GM12878 (cell line): Measurements from ENCODE around the gene CDC14B. TPM values are rescaled to one million over a fixed set of nuclear protein-coding genes. Genes with fewer than 3 reads are reported as not detected.

Experiments
- ATAC-seq: fragments of 200-7000 bp; cut with Tn5 transposase; 3 replicates; pipeline ENCODE4 v1.9.1; 2020; ENCODE audit warnings: mild to moderate bottlenecking, moderate library complexity
- BruUV-seq: library from RNA; stranded (reverse); fragments of 400-500 nt; replicated peaks from 2 replicates; lab custom pipeline; 2021; lab: Mats Ljungman, UMichigan
- CTCF ChIA-PET: fragments of 300-600 bp; sonication (Branson Sonifier 250); formaldehyde crosslinking; extraction: SDS; loops from one replicate; lab custom pipeline; 2021; ENCODE audit warnings: inconsistent platforms; lab: Yijun Ruan, JAX
- POLR2A ChIA-PET: fragments of 350-600 bp; formaldehyde crosslinking; extraction: SDS; loops from one replicate; lab custom pipeline; 2021; ENCODE audit warnings: inconsistent platforms; lab: Charles Lee
- RAD21 ChIA-PET: fragments of 300-600 bp; sonication (Branson Sonifier 250); formaldehyde crosslinking; loops from one replicate; lab custom pipeline; 2023; ENCODE audit warnings: antibody characterized with exemption; ENCODE audit not compliant: unreplicated experiment; lab: Charles Lee
- SMC1A ChIA-PET: fragments of 300-600 bp; sonication (Branson Sonifier 250); formaldehyde crosslinking; loops from one replicate; lab custom pipeline; 2023; ENCODE audit not compliant: unreplicated experiment, uncharacterized antibody; lab: Charles Lee
- DNase-seq: peaks from one replicate; pipeline ENCODE4 v3.0.0-alpha.2; 2011; ENCODE audit warnings: low read depth, low spot score
- FAIRE-seq: peaks from 3 replicates; lab custom pipeline; 2011; peaks lifted over from hg19 to GRCh38; lab: Jason Lieb, UNC
- H2AFZ ChIP-seq: 2 replicates; pipeline ENCODE4 v1.6.0; 2011; ENCODE audit warnings: low read depth, low read length, control low read depth; ENCODE audit not compliant: control insufficient read depth
- H3K27ac ChIP-seq: 2 replicates; pipeline ENCODE4 v1.5.1; 2011; ENCODE audit warnings: control low read depth; ENCODE audit not compliant: control insufficient read depth, insufficient read depth
- H3K27me3 ChIP-seq, 2 experiments: replicated peaks in 1 of 2; 2 replicates each; pipeline versions ENCODE4 v1.6.0 to v1.6.1; 2011; ENCODE audit warnings: low read length in 1 of 2; ENCODE audit not compliant: control insufficient read depth in 2 of 2, insufficient read depth in 2 of 2
- H3K36me3 ChIP-seq, 2 experiments: 2 replicates each; pipeline ENCODE4 v1.5.1; 2011; ENCODE audit warnings: low read length in 1 of 2; ENCODE audit not compliant: control insufficient read depth in 2 of 2, insufficient read depth in 2 of 2
- H3K4me1 ChIP-seq: 2 replicates; pipeline ENCODE4 v1.6.1; 2011; ENCODE audit warnings: mild to moderate bottlenecking, low read length, moderate library complexity, mixed read lengths; ENCODE audit not compliant: control insufficient read depth, insufficient read depth
- H3K4me2 ChIP-seq: 2 replicates; pipeline ENCODE4 v1.6.0; 2011; ENCODE audit warnings: control low read depth; ENCODE audit not compliant: control insufficient read depth, insufficient read depth
- H3K4me3 ChIP-seq: fragments of 200-600 bp; sonication (generic); 2 replicates; pipeline ENCODE4 v1.5.1; 2016
- H3K79me2 ChIP-seq: 2 replicates; pipeline ENCODE4 v1.6.0; 2011; ENCODE audit warnings: low read length; ENCODE audit not compliant: control insufficient read depth, insufficient read depth
- H3K9ac ChIP-seq: 2 replicates; pipeline ENCODE4 v1.8.0; 2011; ENCODE audit warnings: low read length, control low read depth, mixed read lengths; ENCODE audit not compliant: control insufficient read depth, insufficient read depth
- H3K9me3 ChIP-seq: replicated peaks from 3 replicates; pipeline ENCODE4 v1.5.1; 2011; ENCODE audit warnings: mild to moderate bottlenecking, low read length; ENCODE audit not compliant: control insufficient read depth, insufficient read depth
- H4K20me1 ChIP-seq: 2 replicates; pipeline ENCODE4 v1.6.0; 2011; ENCODE audit not compliant: control insufficient read depth, insufficient read depth
- ASH2L ChIP-seq: fragments of 300-600, 200-600 bp; sonication (generic); IDR thresholded peaks from 2 replicates; pipeline ENCODE4 v1.6.1; 2017; ENCODE audit warnings: low read depth, mild to moderate bottlenecking, borderline replicate concordance
- DPF2 ChIP-seq: fragments of 450-650 bp; IDR thresholded peaks from 2 replicates; pipeline ENCODE4 v1.6.1; 2017; ENCODE audit warnings: mild to moderate bottlenecking
- EP300 ChIP-seq, 2 experiments: fragments of 150-350 bp in 1 of 2; IDR thresholded peaks; 2 replicates each; pipeline ENCODE4 v1.6.1; 2011 to 2012; ENCODE audit warnings: low read depth in 2 of 2, low read length in 2 of 2, borderline replicate concordance in 1 of 2, improper control_type of control experiment in 1 of 2, inconsistent platforms in 1 of 2; ENCODE audit not compliant: control insufficient read depth in 1 of 2
- ESRRA ChIP-seq: IDR thresholded peaks from 2 replicates; pipeline ENCODE4 v1.6.1; 2012; ENCODE audit warnings: mild to moderate bottlenecking, low read length, improper control_type of control experiment
- GATAD2B ChIP-seq: fragments of 450-650 bp; conservative IDR thresholded peaks from 2 replicates; pipeline ENCODE4 v1.6.1; 2017; ENCODE audit warnings: low read depth, mild to moderate bottlenecking, moderate library complexity
- HDAC6 ChIP-seq: fragments of 200-600 bp; sonication (generic); IDR thresholded peaks from one replicate; pipeline ENCODE4 v1.8.0; 2017; ENCODE audit warnings: antibody characterized with exemption; ENCODE audit not compliant: unreplicated experiment
- IKZF2 ChIP-seq, 2 experiments: fragments of 450-650 bp; IDR thresholded peaks; 2 replicates each; pipeline ENCODE4 v1.6.1; 2017; ENCODE audit warnings: mild to moderate bottlenecking in 2 of 2, moderate library complexity in 2 of 2
- MXI1 ChIP-seq: fragments of 150-350 bp; IDR thresholded peaks from 2 replicates; pipeline ENCODE4 v1.6.1; 2011; ENCODE audit warnings: low read depth, mild to moderate bottlenecking, inconsistent platforms, low read length, improper control_type of control experiment
- MYC ChIP-seq: IDR thresholded peaks from 2 replicates; pipeline ENCODE4 v1.6.1; 2011; ENCODE audit warnings: mild to moderate bottlenecking, low read length, moderate library complexity, inconsistent platforms; ENCODE audit not compliant: insufficient read depth, insufficient replicate concordance, insufficient read length, severe bottlenecking
- NBN ChIP-seq: fragments of 450-650 bp; IDR thresholded peaks from 2 replicates; pipeline ENCODE4 v1.6.1; 2016
- NRF1 ChIP-seq: conservative IDR thresholded peaks from 2 replicates; pipeline ENCODE4 v1.6.1; 2011; ENCODE audit warnings: mild to moderate bottlenecking, low read depth, low read length, improper control_type of control experiment
- PAX5 ChIP-seq: IDR thresholded peaks from 2 replicates; pipeline ENCODE4 v1.6.1; 2011; ENCODE audit warnings: low read depth, low read length, borderline replicate concordance
- PRDM15 ChIP-seq: fragments of 450-650 bp; formaldehyde crosslinking; IDR thresholded peaks from 2 replicates; pipeline ENCODE4 v1.4.0; 2020; ENCODE audit warnings: mild to moderate bottlenecking, moderate library complexity
- TBL1XR1 ChIP-seq: IDR thresholded peaks from 2 replicates; pipeline ENCODE4 v1.6.1; 2012; ENCODE audit warnings: low read depth, low read length, improper control_type of control experiment
- WRNIP1 ChIP-seq: IDR thresholded peaks from 2 replicates; pipeline ENCODE4 v1.6.1; 2011; ENCODE audit warnings: low read depth, low read length, improper control_type of control experiment, borderline replicate concordance
- ZNF217 ChIP-seq: fragments of 450-650 bp; IDR thresholded peaks from 2 replicates; pipeline ENCODE4 v1.6.1; 2017; ENCODE audit warnings: antibody characterized with exemption, mild to moderate bottlenecking
- WGBS: methylation state at CpG from one replicate; pipeline ENCODE4 v1.1.6; 2016; ENCODE audit warnings: low lambda C conversion rate; ENCODE audit not compliant: insufficient replicate concordance, insufficient coverage; ENCODE audit errors: missing lambda C conversion rate; 5-methylcytosine and 5-hydroxymethylcytosine counted together
- in situ Hi-C: fragments of 300-500 bp; cut with MboI; formaldehyde crosslinking; loops from 9 replicates; pipeline ENCODE4 v1.14.3; 2018; ENCODE audit warnings: mixed read lengths
- intact Hi-C: fragments of 100-400 bp; cut with micrococcal nuclease; formaldehyde crosslinking; loops from one replicate; pipeline ENCODE4 v1.14.2; 2022; ENCODE audit not compliant: unreplicated experiment
- polyA plus RNA-seq, 11 experiments: library from polyadenylated mRNA; depleted of rRNA in 4 of 11; unstranded in 6 of 11; stranded (reverse) in 5 of 11; fragments of >200 nt; fragmentation: Nextera tagmentation in 4 of 11; fragmentation: Illumina TruSeq in 1 of 11; extraction: Ambion mirVana in 4 of 11; extraction: Trizol in 1 of 11; gene quantifications; 1 replicate in 1 of 11; 2 replicates in 10 of 11; pipeline versions ENCODE4 v1.2.1 to v1.2.3, GENCODE V29; 2011 to 2016; ENCODE audit warnings: inconsistent platforms in 2 of 11, missing spikeins in 2 of 11, low read depth in 1 of 11
- total RNA-seq, 4 experiments: library from RNA; depleted of rRNA in 3 of 4; stranded (reverse); fragments of >200 nt in 3 of 4; fragmentation: Illumina TruSeq in 1 of 4; extraction: Trizol in 1 of 4; gene quantifications; 2 replicates each; pipeline versions ENCODE4 v1.2.1 to v1.2.3, GENCODE V29; 2013 to 2021
- TF ChIP-seq, protein P1 (sequence below): fragments of 450-650 bp; IDR thresholded peaks from 2 replicates; pipeline ENCODE4 v1.6.1; 2017; ENCODE audit warnings: mild to moderate bottlenecking, moderate library complexity

CDC14B gene
- total and polyA plus RNA-seq, 10 of the 15 experiments (the other 5 are each of a cell fraction or from before 2014, with no cell fraction given), result 3.7 to 11.7 (median 6.2) TPM

GRCh38 chr9:96487029-96487396, 132.6 kb downstream of the CDC14B start:
- H3K27ac ChIP-seq, result no peak overlapping the region
- no peak overlapping the region for H3K4me2 ChIP-seq
- H3K4me3 ChIP-seq, result no peak overlapping the region
- no peak overlapping the region for H2AFZ ChIP-seq
- H3K79me2 ChIP-seq, result no peaks in the 10 kb centered on the region
- intact Hi-C loops, result no loop called here
- ATAC-seq (no peak), DNase-seq (no peak), FAIRE-seq (no peak)
- no peaks in the 10 kb centered on the region for H4K20me1 ChIP-seq
- no peaks in the 10 kb centered on the region for H3K36me3 ChIP-seq
- CTCF ChIA-PET, result interaction anchor here (0.9 kb wide), 1 partner anchor 13 kb away, joined by 3 read pairs; no protein-coding TSS in a partner anchor
- peaks cover 16% of the 10 kb centered on the region for H3K4me1 ChIP-seq
- TF ChIP-seq EP300 (IDR thresholded peaks at IDR 0.05; ENCODE audit: borderline replicate concordance in 1 of 2, control insufficient read depth in 1 of 2, low read depth in 2 of 2, low read length in 2 of 2), result no peak
- no peak for TF ChIP-seq DPF2
- no peak for TF ChIP-seq MYC
- TF ChIP-seq GATAD2B, result no peak
- no peak for TF ChIP-seq NRF1
- no peak for TF ChIP-seq HDAC6
- TF ChIP-seq NBN, result no peak
- no peak for TF ChIP-seq TBL1XR1
- TF ChIP-seq PAX5, result no peak
- TF ChIP-seq ESRRA, result no peak
- TF ChIP-seq MXI1, result no peak
- no peak for TF ChIP-seq ZNF217
- no peak for TF ChIP-seq IKZF2 (IDR thresholded peaks at IDR 0.05)
- no peak for TF ChIP-seq ASH2L
- TF ChIP-seq, protein P1, sequence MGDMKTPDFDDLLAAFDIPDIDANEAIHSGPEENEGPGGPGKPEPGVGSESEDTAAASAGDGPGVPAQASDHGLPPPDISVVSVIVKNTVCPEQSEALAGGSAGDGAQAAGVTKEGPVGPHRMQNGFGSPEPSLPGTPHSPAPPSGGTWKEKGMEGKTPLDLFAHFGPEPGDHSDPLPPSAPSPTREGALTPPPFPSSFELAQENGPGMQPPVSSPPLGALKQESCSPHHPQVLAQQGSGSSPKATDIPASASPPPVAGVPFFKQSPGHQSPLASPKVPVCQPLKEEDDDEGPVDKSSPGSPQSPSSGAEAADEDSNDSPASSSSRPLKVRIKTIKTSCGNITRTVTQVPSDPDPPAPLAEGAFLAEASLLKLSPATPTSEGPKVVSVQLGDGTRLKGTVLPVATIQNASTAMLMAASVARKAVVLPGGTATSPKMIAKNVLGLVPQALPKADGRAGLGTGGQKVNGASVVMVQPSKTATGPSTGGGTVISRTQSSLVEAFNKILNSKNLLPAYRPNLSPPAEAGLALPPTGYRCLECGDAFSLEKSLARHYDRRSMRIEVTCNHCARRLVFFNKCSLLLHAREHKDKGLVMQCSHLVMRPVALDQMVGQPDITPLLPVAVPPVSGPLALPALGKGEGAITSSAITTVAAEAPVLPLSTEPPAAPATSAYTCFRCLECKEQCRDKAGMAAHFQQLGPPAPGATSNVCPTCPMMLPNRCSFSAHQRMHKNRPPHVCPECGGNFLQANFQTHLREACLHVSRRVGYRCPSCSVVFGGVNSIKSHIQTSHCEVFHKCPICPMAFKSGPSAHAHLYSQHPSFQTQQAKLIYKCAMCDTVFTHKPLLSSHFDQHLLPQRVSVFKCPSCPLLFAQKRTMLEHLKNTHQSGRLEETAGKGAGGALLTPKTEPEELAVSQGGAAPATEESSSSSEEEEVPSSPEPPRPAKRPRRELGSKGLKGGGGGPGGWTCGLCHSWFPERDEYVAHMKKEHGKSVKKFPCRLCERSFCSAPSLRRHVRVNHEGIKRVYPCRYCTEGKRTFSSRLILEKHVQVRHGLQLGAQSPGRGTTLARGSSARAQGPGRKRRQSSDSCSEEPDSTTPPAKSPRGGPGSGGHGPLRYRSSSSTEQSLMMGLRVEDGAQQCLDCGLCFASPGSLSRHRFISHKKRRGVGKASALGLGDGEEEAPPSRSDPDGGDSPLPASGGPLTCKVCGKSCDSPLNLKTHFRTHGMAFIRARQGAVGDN, result no peak
- TF ChIP-seq PRDM15 (CRISPR knock-in tag), result no peak
- no peak for TF ChIP-seq WRNIP1
- POLR2A ChIA-PET, result interaction anchor here (0.9 kb wide), 1 partner anchor 85 kb away, joined by 6 read pairs; no protein-coding TSS in a partner anchor
- no peaks in the 10 kb centered on the region for H3K9me3 ChIP-seq
- WGBS, result 81% methylated on average over 1 of the region's 1 CpG
- SMC1A ChIA-PET, result interaction anchor here (1.8 kb wide), 1 partner anchor 72 kb away, joined by 5 read pairs; no protein-coding TSS in a partner anchor
- no TSS peak for BruUV-seq
- H3K27me3 ChIP-seq, result no peaks in the 10 kb centered on the region
- no peak overlapping the region for H3K9ac ChIP-seq
- RAD21 ChIA-PET, result interaction anchor here (1.1 kb wide), 1 partner anchor 107 kb away, joined by 3 read pairs; no protein-coding TSS in a partner anchor
- in situ Hi-C loops, result no loop called here
